Measurements from ENCODE around the gene SLC12A7.
"Not testable (repeated sequence)": the region's sequence is repeated elsewhere in the genome, so short reads cannot be mapped to it uniquely, and the experiment has no call there.

Gene SLC12A7

DNA sequence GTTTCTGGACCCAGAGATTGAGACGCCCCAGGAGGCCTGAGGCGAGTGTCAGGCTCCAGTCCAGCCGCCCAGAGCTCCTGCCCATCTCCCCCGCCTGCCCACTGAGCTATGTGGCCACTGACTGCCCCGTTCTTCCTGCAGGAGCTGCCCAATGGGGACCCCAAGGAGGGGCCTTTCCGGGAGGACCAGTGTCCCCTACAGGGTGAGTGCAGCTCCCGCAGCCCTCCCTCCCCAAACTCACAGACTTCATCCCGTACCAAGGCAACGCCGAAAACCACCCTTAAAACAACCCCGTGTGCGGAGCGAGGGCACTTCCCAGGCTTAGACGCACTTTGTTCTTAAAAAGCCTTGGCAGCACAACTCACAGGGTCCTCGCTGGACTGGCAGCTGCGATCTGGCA is 79.9 kb downstream of the SLC12A7 start:
- no peak for DNase-seq

DNA sequence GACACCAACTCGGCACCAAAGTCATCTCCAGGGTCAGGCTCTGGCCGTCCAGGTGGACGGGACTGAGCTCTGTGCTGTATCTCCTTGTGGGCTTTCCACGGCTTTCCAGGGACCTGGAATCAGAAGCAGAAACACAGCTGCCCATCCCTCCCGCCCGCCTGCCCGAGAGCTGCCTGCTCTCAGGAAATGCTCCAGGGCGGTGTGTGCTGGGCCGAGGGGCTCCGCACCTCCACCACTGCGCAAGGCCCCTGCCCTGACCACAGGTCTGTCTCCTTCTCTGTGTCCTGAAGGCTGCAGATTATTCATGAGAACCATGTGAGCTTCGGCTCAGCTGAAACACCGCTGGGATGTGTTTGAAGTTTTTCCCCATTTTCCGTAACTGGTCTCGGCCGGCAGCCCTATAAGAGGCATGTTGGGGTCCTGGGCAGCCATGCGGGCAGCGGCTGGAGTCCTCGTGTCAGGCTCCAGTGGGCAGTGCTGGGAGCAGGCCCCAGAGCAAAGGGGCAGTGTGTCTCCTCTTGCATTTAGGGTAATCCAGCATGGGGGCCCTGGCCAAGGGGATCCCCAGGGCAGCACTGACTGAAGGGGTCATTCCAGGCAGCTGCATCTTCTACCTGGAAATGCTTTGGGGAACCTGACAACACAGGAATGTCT is 80.4 kb downstream of the SLC12A7 start:
- DNase-seq = no peak

DNA sequence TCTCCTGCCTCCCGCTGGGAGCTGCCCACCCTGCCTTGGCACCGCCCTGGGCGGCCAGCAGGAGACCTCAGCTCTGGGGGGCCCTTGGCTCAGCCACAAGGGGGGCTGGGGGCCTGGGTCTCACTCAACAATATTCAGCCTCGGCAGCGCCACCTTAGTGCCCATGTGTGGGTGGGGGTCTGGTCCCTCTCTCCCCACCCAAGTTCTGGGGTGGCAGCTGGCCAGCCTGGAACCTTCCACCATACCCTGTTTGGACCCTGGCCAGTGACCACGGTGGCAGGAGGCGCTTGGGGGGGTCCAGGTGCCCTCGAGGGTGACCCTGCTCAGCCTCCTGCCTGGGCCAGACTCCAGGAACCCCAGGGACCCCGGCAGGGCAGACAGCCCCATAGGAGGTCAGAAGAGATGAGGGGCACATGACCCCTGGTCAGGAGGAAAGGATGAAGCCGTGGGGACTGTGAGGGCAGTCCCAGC is 81.0 kb downstream of the SLC12A7 start:
- DNase-seq = no peak

DNA sequence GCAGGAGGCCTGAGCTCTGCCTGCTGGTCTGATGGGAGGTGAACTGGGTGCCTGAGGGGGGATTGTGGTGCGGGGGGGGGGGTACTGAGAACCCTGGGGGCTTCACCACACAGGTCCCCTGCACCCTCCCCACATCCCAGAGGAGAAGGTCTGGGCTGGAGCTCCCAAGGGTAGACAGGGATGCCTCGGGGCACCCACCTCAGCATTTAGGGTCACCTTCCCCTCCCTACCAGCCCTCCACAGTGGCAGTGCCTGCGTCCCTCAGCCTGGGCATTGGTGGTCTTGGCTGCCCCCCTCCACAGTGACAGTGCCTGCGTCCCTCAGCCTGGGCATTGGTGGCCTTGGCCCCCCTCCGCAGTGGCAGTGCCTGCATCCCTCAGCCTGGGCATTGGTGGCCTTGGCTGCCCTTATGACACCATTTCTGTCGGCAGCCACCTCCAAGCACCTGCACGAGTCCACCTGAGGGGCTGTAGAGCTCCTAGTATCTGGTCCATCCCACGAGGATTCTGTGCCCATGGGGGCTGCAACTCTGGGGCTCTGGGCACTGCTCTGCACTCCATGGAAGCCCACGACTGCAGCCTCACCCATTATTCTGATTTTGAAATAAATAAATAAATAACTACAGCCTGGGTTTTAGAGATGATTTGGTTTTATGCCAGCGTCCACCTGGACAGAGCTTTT is 81.8 kb downstream of the SLC12A7 start:
- DNase-seq = no peak

- DNase-seq = no peak
Observed at GRCh38 chr5:1029282-1029944, 82.5 kb downstream of the SLC12A7 start.

- DNase-seq = no peak
Observed at GRCh38 chr5:1028481-1029281, 83.2 kb downstream of the SLC12A7 start.

- DNase-seq = no peak
Observed at GRCh38 chr5:1027631-1028441, 84.0 kb downstream of the SLC12A7 start.

- DNase-seq = no peak
Observed at GRCh38 chr5:1026700-1027621, 84.9 kb downstream of the SLC12A7 start.

GRCh38 chr5:1021969-1022336 is 89.9 kb downstream of the SLC12A7 start:
- not testable (repeated sequence) for DNase-seq

- no peak for DNase-seq
Observed at GRCh38 chr5:1021136-1021968, 90.5 kb downstream of the SLC12A7 start.

DNA sequence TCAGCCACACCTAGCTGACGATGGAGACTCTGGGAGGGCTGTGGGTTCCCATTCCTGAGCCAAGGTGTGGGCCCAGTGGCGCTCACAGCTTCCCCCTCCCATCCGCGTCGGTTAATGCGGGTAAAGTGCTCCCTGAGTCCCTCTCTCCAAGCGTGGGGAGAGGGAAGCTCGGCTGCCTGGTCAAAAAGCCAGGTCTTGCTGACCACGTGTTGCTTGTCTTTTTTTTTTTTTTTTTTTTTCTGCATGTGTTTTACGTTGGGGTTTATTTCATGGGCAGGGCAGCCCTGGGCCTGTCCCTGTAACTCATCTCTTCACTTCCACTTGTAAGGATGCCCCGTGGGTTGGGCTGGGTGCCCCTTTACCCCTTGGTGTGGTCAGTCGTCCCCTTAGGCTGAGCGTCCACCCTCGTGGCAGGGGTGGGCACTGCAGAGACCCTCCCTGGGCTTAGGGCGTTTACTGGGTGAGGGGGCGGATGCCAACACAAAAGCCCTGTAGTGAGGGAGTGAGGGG is 91.4 kb downstream of the SLC12A7 start:
- no peak for DNase-seq

DNA sequence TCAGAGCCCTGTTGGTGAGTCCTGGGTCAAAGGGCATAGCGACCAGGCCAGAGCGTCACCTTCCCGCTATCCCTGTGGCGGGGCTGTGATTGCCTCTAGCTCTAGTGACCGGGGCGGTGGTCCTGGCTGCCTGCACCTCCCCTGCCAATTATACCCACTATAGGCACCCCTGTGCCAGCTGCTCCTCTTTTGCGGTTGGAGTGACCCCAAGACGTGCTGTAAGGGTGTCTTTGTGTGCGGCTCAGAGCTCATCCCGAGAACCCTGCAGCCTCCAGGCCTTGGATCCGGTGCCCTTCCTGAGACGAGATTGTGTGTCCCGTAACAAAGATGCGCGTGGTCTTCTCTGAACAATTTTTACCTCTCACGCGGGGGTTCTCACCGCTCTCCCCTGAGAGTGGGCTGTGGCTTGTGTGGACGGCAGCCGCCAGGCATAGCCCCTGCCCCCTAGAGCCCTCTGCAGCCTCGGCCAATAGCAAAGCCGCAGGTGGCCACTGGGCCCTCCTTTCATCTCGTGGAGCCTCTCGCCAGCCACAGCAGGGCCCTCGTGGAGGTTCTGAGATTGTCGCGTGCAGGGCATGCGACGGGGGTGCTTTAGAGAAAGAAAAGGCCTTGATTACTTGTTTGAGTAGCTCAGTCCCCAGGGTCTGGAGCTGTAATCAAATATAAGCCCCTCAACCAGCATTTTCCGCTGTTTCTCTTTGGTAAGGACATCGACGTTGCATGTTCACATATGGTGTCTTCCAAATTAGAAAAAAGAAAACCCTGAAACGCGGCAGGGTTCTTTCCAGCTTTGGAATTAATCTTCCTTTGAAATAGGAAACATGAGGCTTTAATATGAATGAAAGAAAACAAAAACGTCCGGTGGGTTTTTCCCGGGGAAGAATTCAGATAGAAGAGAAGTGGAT is 92.6 kb downstream of the SLC12A7 start:
- no peak for DNase-seq

- DNase-seq = no peak
Observed at GRCh38 chr5:1018596-1018995, 93.3 kb downstream of the SLC12A7 start.

DNA sequence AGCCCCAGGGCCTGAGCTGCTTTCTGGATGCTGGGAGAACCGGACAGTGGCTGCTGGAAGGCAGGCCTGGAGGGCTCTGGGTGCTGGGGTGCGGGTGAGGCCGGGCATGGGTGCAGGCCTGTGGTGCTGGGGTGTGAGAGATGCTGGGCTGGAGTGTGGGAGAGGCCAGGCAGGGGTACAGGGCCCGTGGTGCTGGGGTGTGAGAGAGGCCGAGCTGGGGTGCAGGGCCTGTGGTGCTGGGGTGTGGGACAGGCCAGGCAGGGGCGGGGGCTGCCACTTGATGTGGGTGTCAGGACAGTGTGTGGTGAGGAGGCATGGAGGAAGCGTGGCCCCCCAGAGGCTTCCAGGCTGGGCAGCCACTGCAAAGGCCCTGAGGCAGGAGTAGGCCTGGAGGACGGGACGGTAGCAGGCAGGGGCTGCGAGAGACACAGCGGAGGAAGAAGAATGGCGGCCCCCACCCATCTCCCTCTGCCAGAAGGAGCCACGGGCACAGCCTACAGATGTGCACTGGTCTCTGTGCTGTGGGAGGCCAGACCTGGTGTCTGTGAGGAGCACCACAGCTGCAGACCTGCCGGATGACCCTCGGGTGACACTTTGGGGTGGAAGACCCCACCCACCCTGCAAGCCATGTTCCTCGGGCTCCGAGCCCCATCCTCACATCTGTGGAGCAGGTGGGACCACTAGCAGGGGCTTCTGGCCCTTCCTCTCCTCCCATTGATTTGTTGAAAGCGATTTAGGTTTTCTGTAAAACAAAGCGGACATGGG is 94.0 kb downstream of the SLC12A7 start:
- DNase-seq = no peak

GRCh38 chr5:1017056-1017455 is 94.8 kb downstream of the SLC12A7 start:
- no peak for DNase-seq

DNA sequence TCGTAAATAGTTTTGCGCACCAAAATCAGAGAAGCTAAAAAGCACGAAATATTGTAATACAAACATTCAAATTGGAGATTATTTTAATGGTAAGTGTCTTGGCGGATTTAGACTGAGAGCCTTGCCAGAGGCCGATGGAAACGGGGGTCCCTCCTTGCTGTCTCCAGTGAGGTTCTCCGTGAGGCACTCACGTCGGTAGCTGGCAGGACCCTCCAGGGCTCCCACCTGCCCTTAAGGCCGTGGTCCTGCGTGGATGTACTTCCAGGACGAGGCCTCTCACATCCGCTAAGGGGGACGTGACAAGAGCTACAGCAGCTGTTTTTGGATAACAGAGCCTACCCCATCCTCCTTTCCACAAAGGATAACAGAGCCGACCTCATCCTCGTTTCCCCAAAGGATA is 95.4 kb downstream of the SLC12A7 start:
- no peak for DNase-seq

GRCh38 chr5:1016036-1016435 is 95.8 kb downstream of the SLC12A7 start:
- no peak for DNase-seq

- no peak for DNase-seq
Observed at GRCh38 chr5:1015507-1015906, 96.4 kb downstream of the SLC12A7 start.

Data from activated T-cell treated with anti-CD3 and anti-CD28 coated beads, Interleukin-2, amount 50 U/mL, for 48 hours (primary cell).